ENCODE measurements around the gene DPYSL5. TPM values are rescaled to one million over a fixed set of nuclear protein-coding genes. Genes with fewer than 3 reads are reported as not detected.

Gene DPYSL5
- total RNA-seq, 2 experiments from 2014 or later, result not detected

GRCh38 chr2:26945991-26946750, 98.2 kb downstream of the DPYSL5 start:
- ATAC-seq (ENCODE audit: poor library complexity), result no peak
- H3K9me3 ChIP-seq (ENCODE audit: control insufficient read depth in 1 of 2, insufficient read depth in 1 of 2, low read length in 2 of 2), result no peaks in the 10 kb centered on the region
- H3K27ac ChIP-seq (ENCODE audit: low read depth in 1 of 2, low read length in 2 of 2), result no peak overlapping the region
- H3K36me3 ChIP-seq (ENCODE audit: insufficient read depth, low read length), result no peaks in the 10 kb centered on the region
- H3K36me3 Mint-ChIP-seq (ENCODE audit: low read depth), result no peaks in the 10 kb centered on the region
- TF ChIP-seq CTCF (IDR thresholded peaks at IDR 0.05), result no peak
- POLR2A ChIA-PET, result no interaction called here
- H3K4me1 ChIP-seq (ENCODE audit: insufficient read depth, low read length), result peaks cover 6% of the 10 kb centered on the region
- intact Hi-C loops (cut with DNase I, micrococcal nuclease), result no loop called here
- peaks cover 28% of the 10 kb centered on the region for H3K27me3 Mint-ChIP-seq
- H3K9me3 Mint-ChIP-seq, result no peaks in the 10 kb centered on the region
- no peaks in the 10 kb centered on the region for H3K27me3 ChIP-seq (ENCODE audit: control insufficient read depth in 1 of 2, insufficient read depth in 2 of 2, low read length in 2 of 2)
- no peak for DNase-seq
- H3K4me1 Mint-ChIP-seq (ENCODE audit: low read depth), result no peaks in the 10 kb centered on the region
- H3K4me3 Mint-ChIP-seq, result no peak overlapping the region
- H3K27ac Mint-ChIP-seq, result no peak overlapping the region
- no peak overlapping the region for H3K4me3 ChIP-seq (ENCODE audit: low read length)
- CTCF ChIA-PET, result no interaction called here

- no peaks in the 10 kb centered on the region for H3K27me3 ChIP-seq (ENCODE audit: control insufficient read depth in 1 of 2, insufficient read depth in 2 of 2, low read length in 2 of 2)
- no peak overlapping the region for H3K4me3 ChIP-seq (ENCODE audit: low read length)
- ChIA-PET CTCF (no interaction called here), POLR2A (no interaction called here)
- Mint-ChIP-seq H3K27ac (no peak overlapping the region), H3K4me3 (no peak overlapping the region), H3K27me3 (peaks cover 30% of the 10 kb centered on the region), H3K4me1 (ENCODE audit: low read depth) (no peaks in the 10 kb centered on the region), H3K9me3 (no peaks in the 10 kb centered on the region), H3K36me3 (ENCODE audit: low read depth) (no peaks in the 10 kb centered on the region)
- peaks cover 6% of the 10 kb centered on the region for H3K4me1 ChIP-seq (ENCODE audit: insufficient read depth, low read length)
- intact Hi-C loops (cut with DNase I, micrococcal nuclease), result no loop called here
- ATAC-seq (ENCODE audit: poor library complexity) (no peak), DNase-seq (no peak)
- no peak overlapping the region for H3K27ac ChIP-seq (ENCODE audit: low read depth in 1 of 2, low read length in 2 of 2)
- no peaks in the 10 kb centered on the region for H3K9me3 ChIP-seq (ENCODE audit: control insufficient read depth in 1 of 2, insufficient read depth in 1 of 2, low read length in 2 of 2)
- no peaks in the 10 kb centered on the region for H3K36me3 ChIP-seq (ENCODE audit: insufficient read depth, low read length)
- no peak for TF ChIP-seq CTCF (IDR thresholded peaks at IDR 0.05)
Observed at GRCh38 chr2:26946841-26947784, 99.2 kb downstream of the DPYSL5 start.

GRCh38 chr2:26948800-26949199, 100.9 kb downstream of the DPYSL5 start:
- H3K9me3 ChIP-seq (ENCODE audit: control insufficient read depth in 1 of 2, insufficient read depth in 1 of 2, low read length in 2 of 2), result no peaks in the 10 kb centered on the region
- H3K36me3 Mint-ChIP-seq (ENCODE audit: low read depth), result no peaks in the 10 kb centered on the region
- DNase-seq (no peak), ATAC-seq (ENCODE audit: poor library complexity) (no peak)
- H3K27ac ChIP-seq (ENCODE audit: low read depth in 1 of 2, low read length in 2 of 2), result no peak overlapping the region
- no peak overlapping the region for H3K27ac Mint-ChIP-seq
- no peaks in the 10 kb centered on the region for H3K36me3 ChIP-seq (ENCODE audit: insufficient read depth, low read length)
- peaks cover 0 to 5% of the 10 kb centered on the region in 2 experiments for H3K27me3 ChIP-seq (ENCODE audit: control insufficient read depth in 1 of 2, insufficient read depth in 2 of 2, low read length in 2 of 2)
- POLR2A ChIA-PET, result no interaction called here
- no peaks in the 10 kb centered on the region for H3K4me1 ChIP-seq (ENCODE audit: insufficient read depth, low read length)
- no peak for TF ChIP-seq CTCF (IDR thresholded peaks at IDR 0.05)
- CTCF ChIA-PET, result no interaction called here
- intact Hi-C loops (cut with DNase I, micrococcal nuclease), result no loop called here
- H3K4me1 Mint-ChIP-seq (ENCODE audit: low read depth), result no peaks in the 10 kb centered on the region
- peaks cover 24% of the 10 kb centered on the region for H3K27me3 Mint-ChIP-seq
- no peak overlapping the region for H3K4me3 ChIP-seq (ENCODE audit: low read length)
- H3K9me3 Mint-ChIP-seq, result no peaks in the 10 kb centered on the region
- H3K4me3 Mint-ChIP-seq, result no peak overlapping the region
